GM21717 (cell line): Measurements from ENCODE around the gene ADGRD1.

Source experiments
- ATAC-seq: cut with Tn5 transposase; IDR thresholded peaks from one replicate; pipeline ENCODE4 v1.9.1; 2021; ENCODE audit warnings: mild to moderate bottlenecking, moderate library complexity; ENCODE audit not compliant: unreplicated experiment

ADGRD1 gene

GRCh38 chr12:131052063-131052781 is 98.5 kb downstream of the ADGRD1 start:
- ATAC-seq: no peak

- ATAC-seq: no peak
Observed at GRCh38 chr12:131052929-131053328, 99.2 kb downstream of the ADGRD1 start.

- ATAC-seq: no peak
Observed at GRCh38 chr12:131053567-131053966, 99.9 kb downstream of the ADGRD1 start.

- ATAC-seq: no peak
Observed at GRCh38 chr12:131054345-131055092, 100.8 kb downstream of the ADGRD1 start.

- ATAC-seq: no peak
Observed at GRCh38 chr12:131055093-131055465, 101.4 kb downstream of the ADGRD1 start.

- ATAC-seq: no peak
Observed at GRCh38 chr12:131055596-131056233, 102.0 kb downstream of the ADGRD1 start.

GRCh38 chr12:131056626-131057025 is 102.9 kb downstream of the ADGRD1 start:
- no peak for ATAC-seq

GRCh38 chr12:131057211-131057721 is 103.6 kb downstream of the ADGRD1 start:
- ATAC-seq: no peak

GRCh38 chr12:131057722-131058515 is 104.2 kb downstream of the ADGRD1 start:
- ATAC-seq: no peak

GRCh38 chr12:131058700-131059099 is 105.0 kb downstream of the ADGRD1 start:
- no peak for ATAC-seq

GRCh38 chr12:131060011-131060703 is 106.5 kb downstream of the ADGRD1 start:
- ATAC-seq: no peak

- no peak for ATAC-seq
Observed at GRCh38 chr12:131061041-131061806, 107.5 kb downstream of the ADGRD1 start.

- no peak for ATAC-seq
Observed at GRCh38 chr12:131063413-131063812, 109.7 kb downstream of the ADGRD1 start.

GRCh38 chr12:131063960-131064359 is 110.3 kb downstream of the ADGRD1 start:
- no peak for ATAC-seq

- no peak for ATAC-seq
Observed at GRCh38 chr12:131065279-131065678, 111.6 kb downstream of the ADGRD1 start.

- ATAC-seq: no peak
Observed at GRCh38 chr12:131065801-131066200, 112.1 kb downstream of the ADGRD1 start.

GRCh38 chr12:131066207-131066885 is 112.6 kb downstream of the ADGRD1 start:
- ATAC-seq: no peak

GRCh38 chr12:131066886-131067490 is 113.3 kb downstream of the ADGRD1 start:
- ATAC-seq: no peak
